ENCODE results near the gene CTNNA2.

CTNNA2 gene

DNA sequence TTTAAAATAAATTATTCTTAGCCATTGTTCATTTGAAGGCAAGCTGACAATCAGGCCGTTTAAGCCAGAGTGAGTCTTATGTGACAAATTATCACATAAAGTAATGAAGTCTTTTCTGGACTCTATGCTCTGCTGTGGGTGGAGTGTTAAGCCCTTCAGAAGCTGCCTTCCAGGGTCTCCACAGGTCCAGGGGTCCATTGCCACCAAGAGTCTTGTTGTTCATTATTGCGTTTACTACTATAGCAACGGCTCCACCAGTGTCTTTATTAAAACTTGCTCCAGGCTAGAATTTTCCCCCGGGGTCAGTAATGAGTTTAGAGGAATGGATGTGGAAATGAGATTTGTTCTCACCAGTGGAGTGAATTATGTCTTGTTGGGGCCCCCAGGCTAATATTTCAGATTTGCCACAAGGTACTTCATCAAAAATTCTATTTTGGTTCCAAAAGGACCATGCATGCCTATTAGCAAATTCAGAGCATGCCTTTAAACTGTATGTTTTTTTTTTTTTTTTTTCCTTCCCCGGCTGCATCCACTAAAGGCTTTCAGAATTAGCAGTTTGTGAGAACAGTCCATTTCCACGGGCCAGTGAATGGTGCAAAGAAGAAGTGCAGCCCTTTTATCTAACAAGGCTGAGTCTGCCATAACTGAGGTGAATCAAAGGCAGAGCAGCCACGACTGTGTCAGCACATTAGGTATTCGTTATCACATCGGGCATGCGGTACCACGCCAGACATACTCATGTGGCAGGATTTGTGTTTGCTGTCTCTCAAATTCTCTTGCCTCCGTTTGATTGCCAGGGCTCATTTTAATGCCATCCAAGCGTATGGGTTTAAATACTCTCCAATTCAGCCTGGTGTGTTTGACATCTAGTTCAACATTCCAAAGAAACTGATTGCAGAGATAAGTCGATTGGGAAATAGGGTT is 817.9 kb downstream of the CTNNA2 start:
- no peak for DNase-seq (ENCODE audit: low read depth)

GRCh38 chr2:80333886-80334285 is 821.0 kb downstream of the CTNNA2 start:
- no peak for DNase-seq (ENCODE audit: low read depth)

GRCh38 chr2:80335411-80335810 is 822.6 kb downstream of the CTNNA2 start:
- no peak for DNase-seq (ENCODE audit: low read depth)

DNA sequence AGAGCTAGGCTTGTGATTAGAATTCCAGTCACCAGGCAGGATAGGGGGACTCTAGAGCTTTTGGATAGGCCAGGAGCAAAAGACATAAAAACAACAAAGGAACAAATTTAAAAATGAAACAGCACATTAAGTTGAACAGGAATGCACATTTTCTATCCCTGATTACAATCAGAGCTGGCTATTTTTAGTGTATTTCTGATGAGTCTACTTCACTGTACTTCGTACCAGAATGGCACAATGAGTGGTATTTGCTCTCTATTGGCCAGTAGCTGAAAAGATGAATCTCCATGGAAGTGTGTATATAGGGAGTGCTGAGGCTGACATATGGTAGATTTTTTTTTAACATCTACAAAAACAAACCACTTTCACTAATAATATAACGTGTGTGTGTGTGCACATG is 825.9 kb downstream of the CTNNA2 start:
- DNase-seq (ENCODE audit: low read depth), result no peak

DNA sequence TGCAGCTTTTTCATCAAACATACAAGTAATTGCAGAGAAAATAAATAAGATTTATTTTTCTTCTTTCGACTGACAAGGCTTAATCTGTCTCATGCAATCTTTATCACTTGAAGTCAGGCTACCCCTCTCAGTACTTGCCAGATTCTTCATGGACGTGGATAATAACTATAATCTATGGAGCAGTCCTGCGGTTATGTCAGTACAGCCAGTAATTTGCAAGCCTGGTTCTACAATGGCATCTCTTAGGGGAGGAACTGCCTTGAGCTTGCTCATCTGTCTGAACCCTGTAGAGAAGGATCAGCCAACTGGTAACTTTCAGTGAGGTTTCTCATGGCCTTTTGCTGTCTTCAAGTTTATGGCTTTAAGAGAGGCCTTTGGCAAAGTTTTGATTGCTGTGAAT is 827.2 kb downstream of the CTNNA2 start:
- no peak for DNase-seq (ENCODE audit: low read depth)

DNA sequence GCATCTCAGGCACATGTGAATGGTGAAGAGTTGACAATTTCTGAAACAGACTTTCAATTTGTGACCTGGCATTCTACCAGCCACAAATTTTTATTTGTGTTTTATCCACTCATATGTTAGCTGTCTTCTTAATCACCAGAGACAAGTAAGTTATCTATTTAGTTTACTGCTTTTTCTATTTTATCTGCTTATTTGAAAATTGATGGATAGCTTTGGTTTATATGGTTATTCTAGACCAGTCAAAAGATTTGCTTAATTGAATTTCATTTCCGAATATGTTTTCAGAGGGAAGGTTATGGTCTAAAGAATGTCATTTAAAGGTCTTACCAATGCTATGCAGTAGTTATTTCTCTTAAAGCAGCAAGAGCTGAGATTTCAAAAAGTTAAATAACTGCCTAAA is 835.2 kb downstream of the CTNNA2 start:
- DNase-seq (ENCODE audit: low read depth), result no peak

DNA sequence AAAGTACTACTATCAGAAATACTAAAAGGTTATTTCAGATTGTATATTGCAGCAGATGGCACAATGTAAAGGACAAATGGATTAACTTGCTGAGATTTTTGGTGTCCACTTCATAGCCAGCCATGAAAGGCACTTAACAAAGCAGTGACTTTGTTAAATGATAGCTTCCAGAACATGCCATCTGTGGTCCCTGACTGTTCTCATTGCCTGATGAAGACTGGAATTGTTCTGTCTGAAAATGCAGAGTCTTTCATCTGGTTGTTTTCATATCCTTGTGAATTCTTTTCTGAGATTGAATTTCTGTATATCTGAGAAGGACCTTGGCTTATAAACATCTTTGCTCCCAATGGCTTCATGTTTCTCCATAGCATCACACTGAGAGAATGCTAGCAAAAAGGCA is 836.1 kb downstream of the CTNNA2 start:
- DNase-seq (ENCODE audit: low read depth), result no peak

- no peak for DNase-seq (ENCODE audit: low read depth)
Observed at GRCh38 chr2:80351231-80351630, 838.4 kb downstream of the CTNNA2 start.

- no peak for DNase-seq (ENCODE audit: low read depth)
Observed at GRCh38 chr2:80354858-80355257, 842.0 kb downstream of the CTNNA2 start.

DNA sequence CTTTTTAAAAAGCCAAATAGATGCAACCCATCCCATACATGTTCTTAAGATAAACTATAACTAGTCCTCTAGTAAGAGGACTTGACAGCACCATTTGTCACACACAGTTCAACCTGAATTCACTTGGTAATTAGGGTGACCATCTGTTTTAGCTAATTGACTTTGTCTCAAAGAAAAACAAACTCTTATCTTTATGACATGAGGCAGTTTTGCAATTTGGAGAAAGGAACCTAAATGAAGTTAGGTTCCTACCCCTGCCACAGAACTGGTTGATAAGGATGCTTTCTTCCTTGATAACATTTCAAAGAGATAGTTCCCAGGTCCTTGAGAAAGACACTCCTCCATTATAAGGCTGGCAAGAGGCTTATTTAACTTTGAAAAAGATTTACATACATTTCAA is 849.1 kb downstream of the CTNNA2 start:
- no peak for DNase-seq (ENCODE audit: low read depth)

DNA sequence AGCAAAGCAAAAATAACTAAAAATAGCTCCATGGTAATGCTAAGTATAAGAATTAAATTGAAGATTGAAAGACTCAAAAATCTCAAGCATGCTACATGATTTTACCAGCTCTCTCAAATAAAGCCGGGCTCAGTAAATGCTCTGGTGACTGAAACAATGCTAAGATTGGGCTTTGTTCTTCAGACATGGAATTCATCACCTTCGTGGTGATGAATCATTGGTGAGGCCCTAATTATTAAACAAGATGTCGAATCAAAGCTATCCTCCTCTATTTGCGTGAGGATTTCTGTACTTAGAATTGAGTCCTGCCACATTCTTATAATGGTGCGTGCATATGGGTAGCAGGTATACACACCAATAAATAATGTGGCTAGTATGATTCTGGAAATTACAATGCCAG is 850.5 kb downstream of the CTNNA2 start:
- DNase-seq (ENCODE audit: low read depth), result no peak

GRCh38 chr2:80363791-80364349 is 851.0 kb downstream of the CTNNA2 start:
- DNase-seq (ENCODE audit: low read depth), result no peak

GRCh38 chr2:80364524-80365212 is 851.8 kb downstream of the CTNNA2 start:
- DNase-seq (ENCODE audit: low read depth), result no peak

- DNase-seq (ENCODE audit: low read depth), result no peak
Observed at GRCh38 chr2:80365762-80366161, 852.9 kb downstream of the CTNNA2 start.

DNA sequence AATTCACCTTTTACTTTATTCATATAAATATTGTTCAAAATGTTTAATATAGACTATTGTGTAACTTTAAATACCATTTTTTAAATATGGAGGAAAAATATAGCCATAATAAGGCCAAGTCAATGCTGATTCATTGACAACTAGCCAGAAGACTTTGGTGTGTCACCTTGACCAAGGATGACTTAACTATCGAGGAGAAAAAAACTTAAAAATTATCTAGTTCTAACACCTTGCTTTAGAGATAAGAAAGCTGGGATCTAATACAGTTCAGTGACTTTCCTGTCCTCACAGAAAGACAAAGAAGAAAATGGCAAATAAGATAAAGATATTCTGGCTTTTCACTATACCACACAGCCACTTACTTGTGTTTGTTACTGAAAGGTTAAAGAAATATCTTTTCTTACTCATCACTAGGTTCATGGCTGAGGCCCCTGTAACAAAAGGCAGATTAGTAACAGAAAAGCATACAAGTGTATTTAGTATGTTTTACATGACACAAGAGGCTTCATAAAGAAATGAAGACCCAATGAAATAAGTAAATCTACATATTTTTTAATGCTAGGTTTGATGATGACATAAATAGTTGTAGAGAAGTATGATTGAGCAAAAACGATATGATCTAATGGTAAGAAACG is 857.6 kb downstream of the CTNNA2 start:
- no peak for DNase-seq (ENCODE audit: low read depth)

GRCh38 chr2:80374105-80374504 is 861.3 kb downstream of the CTNNA2 start:
- DNase-seq (ENCODE audit: low read depth), result no peak

GRCh38 chr2:80377071-80377470 is 864.2 kb downstream of the CTNNA2 start:
- DNase-seq (ENCODE audit: low read depth), result no peak

GRCh38 chr2:80380736-80381135 is 867.9 kb downstream of the CTNNA2 start:
- DNase-seq (ENCODE audit: low read depth), result no peak

DNA sequence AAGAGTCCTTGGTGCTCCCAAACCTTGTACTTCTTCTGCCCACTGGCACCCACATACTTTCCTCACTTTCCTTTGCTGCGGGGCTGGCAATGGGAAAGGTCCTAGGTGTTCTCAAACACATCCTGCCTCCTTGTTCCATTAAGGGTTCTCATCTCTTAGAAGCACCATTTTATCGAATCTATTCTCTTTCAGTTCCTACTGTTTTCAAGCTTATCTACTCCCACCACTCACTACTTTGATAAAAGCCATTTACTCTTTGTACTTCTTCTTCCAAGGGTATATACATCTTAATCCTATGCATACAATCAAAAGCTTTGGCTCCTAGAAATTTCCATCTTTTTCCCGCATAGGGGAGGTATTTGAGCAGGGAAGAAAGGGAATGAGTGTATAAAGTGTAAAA is 868.8 kb downstream of the CTNNA2 start:
- no peak for DNase-seq (ENCODE audit: low read depth)

DNA sequence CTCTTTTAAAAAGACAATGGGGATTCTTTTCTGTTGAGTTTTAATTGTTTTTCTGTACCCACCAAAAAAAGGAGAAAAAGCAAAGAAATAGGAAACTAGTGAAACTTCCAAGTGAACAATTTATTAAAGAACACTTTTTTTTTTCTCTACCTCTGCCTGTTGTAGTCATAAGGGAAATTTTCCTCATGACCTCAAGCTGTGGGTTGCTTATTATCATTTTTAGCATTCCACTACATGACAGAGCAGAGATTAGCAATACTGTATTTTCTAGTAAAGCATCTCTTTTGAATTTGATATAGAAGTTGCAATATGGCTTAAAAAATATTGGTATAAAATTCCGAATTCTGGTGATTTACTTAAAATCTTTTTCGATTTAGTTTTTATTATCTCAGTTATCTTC is 879.6 kb downstream of the CTNNA2 start:
- DNase-seq (ENCODE audit: low read depth), result no peak

DNA sequence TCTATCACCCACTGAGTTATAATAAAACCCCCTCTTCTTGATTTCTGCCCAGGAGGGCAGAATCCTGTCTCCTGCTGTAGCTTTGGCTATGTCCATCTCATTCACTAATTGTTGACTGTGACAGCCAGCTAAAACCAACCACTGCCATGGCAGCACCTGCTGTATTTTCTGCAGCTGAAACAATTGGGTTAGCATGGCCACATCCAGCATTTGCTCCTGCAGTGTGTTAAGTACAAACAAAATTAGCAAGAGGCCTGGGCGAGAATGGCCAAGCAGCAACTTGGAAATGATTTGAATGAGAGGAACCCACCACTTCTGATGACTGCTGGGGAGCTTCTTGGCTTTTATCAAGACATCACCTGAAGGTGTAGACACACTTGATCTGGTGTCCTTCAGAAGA is 881.1 kb downstream of the CTNNA2 start:
- DNase-seq (ENCODE audit: low read depth), result no peak

- DNase-seq (ENCODE audit: low read depth), result no peak
Observed at GRCh38 chr2:80395251-80395650, 882.4 kb downstream of the CTNNA2 start.

DNA sequence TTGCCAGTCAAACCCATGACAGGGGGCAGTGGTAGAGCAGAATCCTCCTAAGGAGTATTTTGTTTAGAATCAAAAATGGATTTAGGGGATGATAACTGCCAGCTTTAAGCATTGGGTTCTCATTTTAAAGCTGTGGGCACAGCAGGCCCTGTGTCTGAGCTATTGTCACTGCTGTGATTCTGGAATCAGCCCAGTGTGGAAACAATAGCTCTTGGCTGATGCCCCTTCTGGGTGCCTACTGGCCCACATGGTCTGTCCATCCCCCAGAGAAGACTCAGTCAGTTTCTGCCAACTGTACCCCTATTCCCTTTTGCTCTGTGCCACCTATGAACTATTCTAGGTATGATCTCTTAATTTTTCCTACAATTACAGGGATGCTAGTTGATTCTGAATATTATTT is 883.4 kb downstream of the CTNNA2 start:
- no peak for DNase-seq (ENCODE audit: low read depth)
